IPS-18c (cell line): Measurements from ENCODE around the gene COG8.
"Not testable (repeated sequence)": the region's sequence is repeated elsewhere in the genome, so short reads cannot be mapped to it uniquely, and the experiment has no call there.

Source experiments
- H3K4me3 ChIP-seq: 2 replicates; pipeline ENCODE4 v1.7.0; 2013; ENCODE audit warnings: low read depth, mild to moderate bottlenecking, low read length, moderate library complexity; ENCODE audit not compliant: insufficient read depth
- H3K9me3 ChIP-seq: one replicate; pipeline ENCODE4 v1.6.1; 2013; ENCODE audit warnings: mild to moderate bottlenecking, low read length, moderate library complexity; ENCODE audit not compliant: control insufficient read depth, insufficient read depth

COG8 gene

DNA sequence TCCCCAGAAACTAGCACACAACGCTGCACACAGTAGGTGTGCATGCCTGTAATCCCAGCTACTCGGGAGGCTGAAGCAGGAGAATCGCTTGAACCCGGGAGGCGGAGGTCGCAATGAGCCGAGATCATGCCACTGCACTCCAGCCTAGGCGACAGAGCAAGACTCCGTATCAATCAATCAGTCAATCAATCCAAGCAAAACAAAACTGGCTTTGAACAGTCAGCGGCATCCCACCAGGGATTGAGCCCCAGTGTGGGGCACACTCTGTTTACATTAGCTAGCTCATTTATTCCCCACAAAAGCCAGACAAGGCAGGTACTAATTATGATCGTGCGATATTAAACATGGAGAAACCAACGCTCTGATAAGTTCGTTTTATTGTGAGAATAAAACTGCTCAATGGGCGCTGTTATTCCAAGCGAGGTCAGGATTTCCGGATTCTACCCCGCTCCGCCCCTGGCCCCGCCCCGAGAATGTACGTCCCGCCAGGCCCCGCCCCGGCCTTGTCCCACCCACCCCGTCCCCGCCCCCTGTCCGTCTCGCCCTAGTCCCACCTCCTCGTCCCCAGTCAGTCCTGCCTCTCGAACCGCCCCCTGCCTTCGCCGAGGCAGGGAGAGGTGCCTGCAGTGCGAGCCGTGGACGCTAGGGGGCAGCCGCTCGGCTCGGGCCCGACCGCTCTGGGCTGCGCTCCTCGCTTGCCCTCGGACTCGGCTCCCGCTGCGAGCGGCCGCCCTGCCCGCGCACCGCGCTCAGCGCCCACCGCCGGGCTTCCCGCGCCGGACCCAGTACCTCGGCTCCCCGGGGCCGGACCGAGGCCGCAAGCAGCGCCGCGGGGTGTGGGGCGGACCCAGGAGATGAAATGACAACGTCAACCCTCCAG lies 28.5 kb downstream of the COG8 start, which contains the start of gene VPS4A:
TSS of gene VPS4A (plus strand) at position 698 of the 880 bp plus-strand sequence. CDS start at position 860, 162 bp downstream.
- H3K4me3 ChIP-seq: peak within 1 kb of the TSS; percentile 95

DNA sequence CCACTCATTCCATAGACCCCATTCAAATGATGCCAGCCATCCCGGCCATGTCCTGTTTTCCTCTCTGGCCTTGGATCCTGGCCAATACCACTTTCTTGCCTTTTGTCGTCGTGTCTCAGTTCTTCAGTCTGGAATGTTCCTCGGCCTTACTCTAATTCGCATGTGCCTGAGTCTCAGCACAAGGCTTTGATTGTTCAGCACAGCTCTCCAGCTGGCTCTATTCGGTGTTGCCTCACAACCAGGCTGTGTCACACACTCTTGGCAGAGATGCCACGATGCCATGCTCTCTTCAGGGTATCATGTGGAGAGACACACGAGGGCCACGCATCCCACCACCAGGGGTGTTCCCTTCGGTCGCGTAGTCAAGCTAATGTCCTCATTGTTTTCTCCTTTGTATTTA lies 30.0 kb downstream of the COG8 start:
- no peak overlapping the region for H3K4me3 ChIP-seq
- no peaks in the 10 kb centered on the region for H3K9me3 ChIP-seq

More for the DNA sequence above, 28.5 kb downstream of the COG8 start, which contains the start of gene VPS4A:
- H3K9me3 ChIP-seq: no peaks in the 10 kb centered on the region

DNA sequence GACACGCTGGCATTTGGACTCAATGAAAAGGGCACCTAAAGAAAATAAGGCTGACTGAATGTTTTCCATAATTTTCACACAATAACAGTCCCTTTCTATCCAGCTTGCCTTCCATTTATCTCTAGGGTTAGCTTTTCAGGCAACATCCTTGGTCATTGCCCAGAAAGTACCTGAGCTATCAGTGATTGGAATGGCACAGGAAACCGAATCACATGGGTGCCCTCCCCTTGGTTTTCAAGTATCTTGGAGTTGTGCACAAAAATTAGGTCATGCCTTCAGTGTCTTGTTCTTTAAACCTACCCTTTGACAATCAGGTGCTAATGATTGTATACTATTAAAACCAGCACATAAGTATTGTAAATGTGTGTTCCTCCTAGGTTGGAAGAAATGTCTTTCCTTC lies 31.5 kb downstream of the COG8 start:
- Histone ChIP-seq H3K4me3 (no peak overlapping the region), H3K9me3 (no peaks in the 10 kb centered on the region)

DNA sequence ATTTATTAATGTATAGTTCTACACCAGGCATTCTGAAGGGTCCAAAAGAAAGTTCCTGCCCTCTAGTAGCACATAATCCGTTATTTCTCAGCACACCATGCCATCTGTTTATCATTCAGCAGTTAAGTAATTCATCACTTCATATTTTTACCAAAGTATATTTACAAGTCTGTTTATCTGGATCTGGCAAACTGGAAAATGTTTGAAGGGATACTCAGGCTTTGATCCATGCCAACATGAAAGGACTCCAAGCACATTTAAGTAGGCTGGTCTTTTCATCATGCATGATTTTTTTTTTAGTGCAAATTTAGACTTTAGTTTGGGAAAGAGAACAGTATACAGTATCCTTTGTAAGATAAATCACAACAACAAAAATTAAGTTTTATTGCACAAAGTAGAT lies 32.3 kb downstream of the COG8 start:
- peaks cover 2% of the 10 kb centered on the region for H3K9me3 ChIP-seq
- no peak overlapping the region for H3K4me3 ChIP-seq

DNA sequence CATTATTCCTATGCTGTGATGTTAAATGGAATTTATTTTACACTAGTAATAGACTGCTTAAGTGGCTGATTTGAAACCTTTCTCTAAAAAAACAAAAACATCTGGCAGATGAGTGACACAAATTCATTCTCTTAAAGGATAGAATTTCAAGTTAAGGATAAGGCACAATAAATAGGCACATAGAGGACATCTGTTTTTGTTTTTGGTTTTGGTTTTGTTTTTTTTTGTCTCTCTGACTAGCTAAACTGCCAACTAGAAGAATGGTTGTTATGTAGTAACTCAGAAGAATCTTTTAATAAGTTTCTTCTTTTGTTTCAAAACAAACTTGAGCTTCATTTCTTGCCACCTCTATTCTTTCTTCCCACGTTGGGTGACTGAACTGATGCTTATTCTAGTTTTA lies 33.3 kb downstream of the COG8 start:
- no peak overlapping the region for H3K4me3 ChIP-seq
- peaks cover 2% of the 10 kb centered on the region for H3K9me3 ChIP-seq

DNA sequence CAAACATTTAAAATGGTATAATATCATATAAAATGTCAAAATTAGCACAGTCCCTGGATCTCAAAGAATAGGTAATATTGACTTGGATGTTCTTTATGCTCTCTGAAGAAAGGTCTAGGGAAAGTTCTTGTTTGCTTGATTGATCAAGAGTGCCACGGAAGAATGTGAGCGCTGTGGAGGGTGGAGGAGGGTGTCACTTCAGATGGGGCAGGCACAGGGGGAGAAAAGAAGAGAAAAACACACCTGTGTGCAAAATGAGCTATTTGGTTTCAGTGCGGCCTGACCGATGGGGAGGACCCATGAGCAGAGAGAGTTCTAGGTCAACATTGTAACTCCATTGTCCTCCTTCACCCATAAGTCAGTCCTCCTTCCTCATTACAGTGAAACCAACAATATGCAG lies 37.1 kb downstream of the COG8 start:
- Histone ChIP-seq H3K4me3 (no peak overlapping the region), H3K9me3 (peaks cover 2% of the 10 kb centered on the region)

DNA sequence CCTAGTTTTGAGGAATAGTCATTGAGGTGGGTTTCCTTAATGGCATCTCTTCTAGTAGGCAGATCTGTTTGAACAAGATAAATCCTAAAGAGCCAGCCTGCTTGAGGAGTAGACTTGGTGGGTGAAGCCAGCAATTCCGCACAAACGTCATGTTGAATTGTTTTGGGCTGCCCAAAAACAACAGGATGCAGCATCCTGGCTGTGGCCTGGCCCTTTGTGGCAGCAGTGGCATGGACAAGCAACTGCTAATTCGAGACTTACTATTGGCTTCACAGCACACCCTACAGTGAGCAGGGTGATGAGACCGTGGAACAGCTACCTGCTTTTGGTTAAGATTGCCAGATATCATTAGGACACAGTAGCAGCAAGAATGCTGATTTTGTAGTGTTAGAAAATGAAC lies 37.5 kb downstream of the COG8 start:
- peaks cover 2% of the 10 kb centered on the region for H3K9me3 ChIP-seq
- H3K4me3 ChIP-seq: no peak overlapping the region

DNA sequence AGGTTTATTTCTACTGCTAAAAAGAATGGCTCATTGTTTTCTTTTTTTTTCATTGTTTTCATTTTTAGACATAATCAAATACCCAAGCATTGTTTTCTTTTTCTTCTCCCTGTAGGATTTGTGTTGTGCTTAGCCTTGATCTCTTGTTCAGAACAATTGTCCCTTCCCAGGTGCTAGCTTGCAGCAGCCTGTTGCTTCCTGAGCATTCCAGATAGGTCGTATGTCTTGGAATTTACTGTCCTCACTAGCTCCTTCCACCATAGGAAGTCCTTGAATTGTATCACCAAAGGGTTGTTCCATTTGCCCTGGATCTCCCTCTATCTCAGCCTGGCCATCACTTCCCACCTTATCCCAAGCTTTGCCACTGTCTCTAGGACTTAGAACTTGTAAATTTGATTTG lies 38.2 kb downstream of the COG8 start:
- H3K4me3 ChIP-seq: no peak overlapping the region

DNA sequence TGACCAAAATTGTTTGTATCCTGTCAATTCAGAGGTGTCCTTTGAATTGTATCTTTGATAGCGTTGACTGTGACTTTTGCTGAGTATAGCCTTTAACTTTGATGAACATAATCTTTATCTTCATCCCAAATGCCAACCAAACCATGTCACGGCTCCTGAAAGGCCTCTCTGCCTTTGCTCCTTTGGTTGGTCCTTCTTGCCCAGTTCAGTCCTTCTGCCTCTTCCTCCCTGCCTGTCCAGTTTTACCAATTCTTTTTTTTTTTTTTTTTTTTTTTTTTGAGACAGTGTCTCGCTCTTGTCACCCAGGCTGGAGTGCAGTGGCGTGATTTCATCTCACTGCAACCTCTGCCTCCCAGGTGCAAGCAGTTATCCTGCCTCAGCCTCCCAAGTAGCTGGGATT lies 41.1 kb downstream of the COG8 start:
- Histone ChIP-seq H3K4me3 (no peak overlapping the region), H3K9me3 (peaks cover 4% of the 10 kb centered on the region)

More for the DNA sequence above, 38.2 kb downstream of the COG8 start:
- peaks cover 4% of the 10 kb centered on the region for H3K9me3 ChIP-seq

DNA sequence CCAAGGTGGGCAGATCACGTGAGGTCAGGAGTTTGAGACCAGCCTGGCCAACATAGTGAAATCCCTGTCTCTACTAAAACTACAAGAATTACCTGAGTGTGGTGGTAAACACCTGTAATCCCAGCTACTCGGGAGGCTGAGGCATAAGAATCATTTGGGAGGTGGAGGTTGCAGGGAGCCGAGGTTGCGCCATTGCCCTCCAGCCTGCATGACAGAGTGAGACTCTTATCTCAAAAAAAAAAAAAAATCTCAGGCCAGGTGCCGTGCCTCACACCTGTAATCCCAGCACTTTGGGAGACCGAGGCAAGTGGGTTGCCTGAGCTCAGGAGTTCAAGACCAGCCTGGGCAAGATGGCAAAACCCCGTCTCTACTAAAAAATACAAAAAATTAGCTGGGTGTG lies 42.6 kb downstream of the COG8 start:
- H3K4me3 ChIP-seq, H3K9me3 ChIP-seq: not testable (repeated sequence)

DNA sequence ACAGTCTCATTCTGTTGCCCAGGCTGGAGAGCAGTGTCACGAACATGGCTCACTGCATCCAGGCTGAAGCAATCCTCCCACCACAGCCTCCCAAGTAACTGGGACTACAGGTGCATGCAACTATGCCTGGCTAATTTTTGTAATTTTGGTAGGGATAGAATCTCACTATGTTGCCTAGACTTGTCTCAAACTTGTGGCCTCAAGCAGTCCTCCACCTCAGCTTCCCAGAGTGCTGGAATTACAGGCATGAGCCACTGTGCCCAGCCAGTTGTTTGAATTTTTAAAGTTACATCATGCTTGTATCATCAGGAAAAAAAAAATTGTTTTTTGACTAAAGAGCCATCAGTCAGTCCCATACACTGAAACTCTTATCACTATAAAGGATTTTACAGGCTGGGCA lies 45.3 kb downstream of the COG8 start:
- H3K4me3 ChIP-seq: no peak overlapping the region
- H3K9me3 ChIP-seq: peaks cover 2% of the 10 kb centered on the region

DNA sequence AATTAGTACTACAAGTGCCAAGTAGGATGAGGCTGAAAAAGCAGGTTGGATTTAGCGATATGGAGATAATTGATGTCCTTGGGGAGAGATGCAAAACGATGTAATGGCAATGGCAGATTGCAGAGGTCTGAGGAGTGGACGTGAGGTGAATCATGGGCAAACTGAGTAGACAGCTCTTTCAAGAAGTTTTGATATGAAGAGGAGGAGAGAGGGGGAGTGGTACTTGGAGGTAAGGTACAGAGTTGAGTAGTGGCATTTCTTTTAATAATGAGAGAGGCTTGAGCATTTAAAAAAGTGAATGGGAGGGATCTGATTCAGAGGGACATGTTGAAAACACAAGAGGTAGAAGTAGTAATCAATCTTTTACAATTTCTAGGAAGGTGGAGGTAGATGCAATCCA lies 46.0 kb downstream of the COG8 start:
- Histone ChIP-seq H3K4me3 (no peak overlapping the region), H3K9me3 (peaks cover 2% of the 10 kb centered on the region)

DNA sequence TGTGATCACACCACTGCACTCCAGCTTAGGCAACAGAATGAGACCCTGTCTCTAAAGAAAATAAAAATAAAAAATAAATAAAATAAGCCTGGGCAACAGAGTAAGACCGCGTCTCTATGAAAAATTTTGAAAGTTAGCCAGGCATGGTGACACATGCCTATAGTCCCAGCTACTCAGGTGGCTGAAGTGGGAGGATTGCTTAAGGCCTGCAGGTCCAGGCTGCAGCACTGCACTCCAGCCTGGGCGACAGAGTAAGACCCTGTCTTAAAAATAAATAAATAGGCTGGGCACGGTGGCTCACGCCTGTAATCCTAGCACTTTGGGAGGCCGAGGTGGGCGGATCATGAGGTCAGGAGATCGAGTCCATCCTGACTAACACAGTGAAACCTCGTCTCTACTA lies 47.7 kb downstream of the COG8 start:
- not testable (repeated sequence) for H3K4me3 ChIP-seq, H3K9me3 ChIP-seq

DNA sequence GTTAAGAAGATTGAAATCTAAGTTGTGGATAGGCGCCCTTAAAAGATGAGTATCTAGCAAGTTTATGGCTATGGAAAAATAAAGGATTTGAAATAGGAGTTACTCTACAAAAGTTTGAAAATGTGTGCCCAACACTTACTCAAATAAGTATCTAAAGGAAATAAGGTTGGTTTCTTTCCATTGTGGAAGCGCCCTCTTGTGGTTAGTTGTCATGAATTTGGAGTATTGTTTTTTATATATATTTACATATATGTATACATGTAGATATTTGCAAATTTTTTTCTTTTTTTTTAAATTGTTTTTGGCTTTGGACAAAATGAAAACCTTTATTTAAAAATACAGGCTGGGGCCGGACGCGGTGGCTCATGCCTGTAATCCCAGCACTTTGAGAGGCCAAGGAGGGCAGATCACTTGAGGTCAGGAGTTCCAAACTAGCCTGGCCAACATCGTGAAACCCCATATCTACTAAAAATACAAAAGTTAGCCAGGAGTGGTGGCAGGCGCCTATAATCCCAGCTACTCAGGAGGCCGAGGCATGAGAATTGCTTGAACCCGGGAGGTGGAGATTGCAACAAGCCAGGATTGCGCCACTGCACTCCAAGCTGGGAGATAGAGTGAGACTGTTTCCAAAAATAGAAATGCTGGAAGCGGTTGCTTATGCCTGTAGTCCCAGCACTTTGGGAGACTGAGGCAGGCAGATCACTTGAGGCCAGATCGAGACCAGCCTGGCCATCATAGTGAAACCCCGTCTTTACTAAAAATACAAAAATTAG lies 52.2 kb downstream of the COG8 start:
- no peaks in the 10 kb centered on the region for H3K9me3 ChIP-seq

DNA sequence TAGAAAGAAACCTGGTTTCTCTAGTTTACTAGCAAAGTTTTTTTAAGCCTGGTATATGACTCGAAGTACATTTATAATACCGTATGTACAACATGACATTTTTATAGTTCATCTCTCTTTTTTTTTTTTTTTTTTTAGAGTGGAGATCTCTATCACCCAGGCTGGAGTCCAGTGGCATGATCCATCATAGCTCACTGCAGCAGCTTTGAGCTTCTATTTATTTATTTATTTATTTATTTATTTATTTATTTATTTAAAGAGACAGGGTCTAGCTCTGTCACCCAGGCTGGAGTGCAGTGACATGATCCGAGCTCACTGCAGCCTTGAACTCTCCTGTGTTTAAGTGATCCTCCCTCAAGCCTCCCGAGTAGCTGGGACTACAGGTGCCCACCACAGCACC lies 54.1 kb downstream of the COG8 start:
- H3K4me3 ChIP-seq: no peak overlapping the region
- no peaks in the 10 kb centered on the region for H3K9me3 ChIP-seq

More for the DNA sequence above, 52.2 kb downstream of the COG8 start:
- no peak overlapping the region for H3K4me3 ChIP-seq

DNA sequence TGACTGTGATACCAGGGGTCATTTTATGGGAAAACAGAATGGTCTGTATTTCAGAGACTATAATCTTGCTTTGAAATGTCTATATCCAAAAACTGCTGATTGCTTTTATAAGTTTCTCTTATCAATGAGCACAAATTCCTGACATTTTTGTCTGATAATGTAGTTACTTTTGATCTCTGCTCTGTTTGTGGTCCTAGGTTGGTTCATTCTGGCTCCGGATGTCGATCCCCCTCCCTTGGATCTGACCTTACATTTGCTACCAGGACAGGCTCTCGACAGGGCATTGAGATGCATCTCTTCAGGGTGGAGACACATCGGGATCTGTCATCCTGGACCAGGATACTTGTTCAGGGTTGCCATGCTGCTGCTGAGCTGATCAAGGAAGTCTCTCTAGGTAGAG lies 55.5 kb downstream of the COG8 start:
- no peak overlapping the region for H3K4me3 ChIP-seq
- no peaks in the 10 kb centered on the region for H3K9me3 ChIP-seq

DNA sequence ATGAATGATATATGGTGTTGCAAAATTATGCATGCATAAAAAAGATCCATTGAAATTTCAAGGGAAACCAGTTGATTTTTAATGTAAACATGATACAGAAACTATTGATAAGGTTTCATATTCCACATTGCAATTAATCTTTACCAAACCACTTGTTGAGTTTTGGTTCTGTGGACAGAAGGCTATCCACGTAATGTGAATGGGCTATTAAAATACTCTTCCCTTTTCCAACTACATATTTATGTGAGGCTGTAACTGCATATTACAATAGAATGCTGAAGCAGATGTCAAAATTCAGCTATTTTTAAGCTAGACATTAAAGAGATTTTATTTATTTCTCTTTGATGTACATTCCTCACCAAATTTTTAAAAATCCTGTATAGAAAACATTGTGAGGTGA lies 62.0 kb downstream of the COG8 start:
- Histone ChIP-seq H3K9me3 (no peaks in the 10 kb centered on the region), H3K4me3 (no peak overlapping the region)
